ENCODE measurements around the gene NHS.

Gene NHS

GRCh38 chrX:17610788-17611187 is 235.8 kb downstream of the NHS start:
- no peak for TF ChIP-seq CTCF (IDR thresholded peaks at IDR 0.05; ENCODE audit: low read depth, low read length, missing control alignments)
- in situ Hi-C loops (cut with HindIII; ENCODE audit: low pct_ligation_motif_present, low sequenced_read_pairs) = no loop called here
- Histone ChIP-seq H3K36me3 (replicated peaks) (no peaks in the 10 kb centered on the region), H3K27ac (no peak overlapping the region), H3K27me3 (replicated peaks) (no peaks in the 10 kb centered on the region), H3K4me3 (ENCODE audit: low read depth, low read length) (no peak overlapping the region)
- no peak for DNase-seq

DNA sequence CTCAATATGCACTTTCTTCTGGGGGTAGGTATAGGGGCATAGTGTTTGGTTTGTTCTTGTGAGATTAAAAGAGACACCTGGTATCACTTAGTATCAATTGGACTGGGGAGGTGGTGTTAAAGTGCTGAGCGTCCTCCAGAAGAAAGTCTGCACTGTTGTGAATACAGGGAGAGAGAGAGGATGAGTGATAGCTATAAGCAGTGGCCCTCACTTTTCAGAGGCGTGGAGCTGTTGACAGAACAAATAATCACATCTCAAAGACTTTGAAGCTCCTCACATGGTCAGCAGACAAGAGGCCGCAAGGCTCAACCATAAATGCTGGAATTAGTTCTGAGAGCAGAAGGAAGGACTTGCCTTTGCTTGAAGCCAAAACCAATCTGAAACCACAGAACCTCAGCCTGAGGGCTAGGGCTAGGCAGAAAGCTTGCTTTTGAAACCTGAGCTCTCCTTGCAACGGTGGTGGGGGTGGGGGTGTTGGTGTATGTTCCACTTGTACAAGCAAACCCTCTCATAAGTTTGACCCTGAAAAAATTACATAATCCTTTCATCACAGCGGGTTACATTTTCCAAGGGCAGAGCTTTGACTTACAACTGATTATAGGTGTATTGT is 239.1 kb downstream of the NHS start:
- no peak for DNase-seq
- no peak overlapping the region for H3K27ac ChIP-seq
- in situ Hi-C loops (cut with HindIII; ENCODE audit: low pct_ligation_motif_present, low sequenced_read_pairs) = no loop called here
- no peak overlapping the region for H3K4me3 ChIP-seq (ENCODE audit: low read depth, low read length)
- no peak for TF ChIP-seq CTCF (IDR thresholded peaks at IDR 0.05; ENCODE audit: low read depth, low read length, missing control alignments)
- H3K36me3 ChIP-seq (replicated peaks) = no peaks in the 10 kb centered on the region
- no peaks in the 10 kb centered on the region for H3K27me3 ChIP-seq (replicated peaks)

- no peak for DNase-seq
- no peak for TF ChIP-seq CTCF (IDR thresholded peaks at IDR 0.05; ENCODE audit: low read depth, low read length, missing control alignments)
- in situ Hi-C loops (cut with HindIII; ENCODE audit: low pct_ligation_motif_present, low sequenced_read_pairs) = no loop called here
- no peaks in the 10 kb centered on the region for H3K36me3 ChIP-seq (replicated peaks)
- H3K4me3 ChIP-seq (ENCODE audit: low read depth, low read length) = no peak overlapping the region
- no peaks in the 10 kb centered on the region for H3K27me3 ChIP-seq (replicated peaks)
- H3K27ac ChIP-seq = no peak overlapping the region
Observed at GRCh38 chrX:17616936-17617335, 241.9 kb downstream of the NHS start.

GRCh38 chrX:17617806-17618205 is 242.8 kb downstream of the NHS start:
- no peak for TF ChIP-seq CTCF (IDR thresholded peaks at IDR 0.05; ENCODE audit: low read depth, low read length, missing control alignments)
- H3K27me3 ChIP-seq (replicated peaks) = no peaks in the 10 kb centered on the region

DNA sequence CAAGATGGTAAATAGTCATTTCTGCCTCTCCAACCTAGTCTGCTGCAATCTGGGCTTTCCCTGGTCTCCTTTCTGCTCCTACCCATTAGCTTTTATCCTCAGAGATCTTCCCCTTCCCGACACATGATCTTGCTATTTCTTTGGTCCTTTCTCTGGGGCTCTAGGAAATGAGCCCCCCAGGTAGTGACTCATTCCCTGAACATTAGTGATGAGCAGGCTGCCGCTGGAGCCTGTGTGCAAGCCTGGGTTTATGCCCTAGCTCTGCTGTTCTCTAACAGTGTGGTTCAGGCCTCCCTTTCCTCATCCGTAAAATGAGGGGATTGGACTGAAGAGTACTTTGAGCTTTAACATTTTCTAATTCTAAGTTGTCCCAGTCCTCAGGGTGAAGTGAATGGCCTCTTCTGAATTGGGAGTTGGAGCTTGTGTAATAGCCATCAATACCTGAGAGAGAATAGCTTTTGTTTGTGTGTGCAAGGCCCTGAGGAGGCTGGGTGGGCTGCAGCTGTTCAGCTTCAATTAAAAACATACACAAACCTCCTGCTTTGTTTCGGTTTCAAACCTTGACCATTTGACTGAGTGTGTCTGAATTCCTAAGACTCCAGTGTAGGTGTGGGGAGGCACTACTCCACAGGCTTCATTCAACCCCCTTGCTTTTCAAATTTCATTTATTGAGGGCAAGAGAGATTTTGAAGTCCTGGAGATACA is 246.7 kb downstream of the NHS start:
- Histone ChIP-seq H3K27me3 (replicated peaks) (no peaks in the 10 kb centered on the region), H3K36me3 (replicated peaks) (no peaks in the 10 kb centered on the region), H3K4me3 (ENCODE audit: low read depth, low read length) (no peak overlapping the region), H3K27ac (no peak overlapping the region)
- no peak for DNase-seq
- no peak for TF ChIP-seq CTCF (IDR thresholded peaks at IDR 0.05; ENCODE audit: low read depth, low read length, missing control alignments)
- in situ Hi-C loops (cut with HindIII; ENCODE audit: low pct_ligation_motif_present, low sequenced_read_pairs) = no loop called here

More at GRCh38 chrX:17617806-17618205, 242.8 kb downstream of the NHS start:
- no peak for DNase-seq
- H3K36me3 ChIP-seq (replicated peaks) = no peaks in the 10 kb centered on the region
- no peak overlapping the region for H3K27ac ChIP-seq
- no peak overlapping the region for H3K4me3 ChIP-seq (ENCODE audit: low read depth, low read length)
- in situ Hi-C loops (cut with HindIII; ENCODE audit: low pct_ligation_motif_present, low sequenced_read_pairs) = no loop called here

All from brain microvascular endothelial cell (primary cell).